Esophagus muscularis mucosa (tissue), 4 donors: ENCODE measurements around the gene GNG12.

Source experiments
- EP300 ChIP-seq: sonication (generic); formaldehyde crosslinking; IDR thresholded peaks from one replicate; pipeline ENCODE4 v1.6.1; 2017; ENCODE audit warnings: antibody characterized with exemption
- POLR2A ChIP-seq: fragments of 450-650 bp; IDR thresholded peaks from one replicate; pipeline ENCODE4 v1.6.1; 2017; ENCODE audit warnings: antibody characterized with exemption, moderate library complexity, mild to moderate bottlenecking, low read depth
- POLR2AphosphoS5 ChIP-seq, 2 donors: sonication (generic); formaldehyde crosslinking; IDR thresholded peaks; one replicate each; pipeline ENCODE4 v1.6.1; 2017; ENCODE audit warnings: antibody characterized with exemption in 2 of 2
- TF ChIP-seq, protein P1 (sequence below), 3 experiments: fragments of 200-600 bp in 2 of 3; fragments of 450-650 bp in 1 of 3; sonication (generic) in 2 of 3; IDR thresholded peaks; one replicate each; pipeline ENCODE4 v1.5.1; 2017 to 2019; ENCODE audit warnings: antibody characterized with exemption in 3 of 3, mild to moderate bottlenecking in 2 of 3, moderate library complexity in 1 of 3

DNA sequence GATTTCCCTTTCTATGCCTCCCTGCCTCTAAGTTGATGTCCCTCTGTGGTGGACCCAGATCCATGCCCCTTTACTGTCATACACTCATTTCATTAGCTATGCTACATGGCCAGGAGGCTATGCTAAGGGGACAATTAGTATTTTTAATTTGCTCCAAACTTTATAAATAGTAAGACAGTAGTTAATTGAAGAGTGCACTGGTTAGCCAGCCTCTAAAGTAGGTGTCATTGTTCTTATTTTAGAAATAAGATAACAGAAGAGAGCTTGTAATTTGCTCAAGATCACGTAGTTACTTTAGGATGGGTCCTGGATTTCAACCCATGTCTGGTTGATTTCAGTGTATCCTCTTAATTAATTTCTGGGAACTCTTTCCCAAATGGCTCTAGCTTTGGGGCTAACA, 29.4 kb upstream of the GNG12 start:
- TF ChIP-seq, protein P1, sequence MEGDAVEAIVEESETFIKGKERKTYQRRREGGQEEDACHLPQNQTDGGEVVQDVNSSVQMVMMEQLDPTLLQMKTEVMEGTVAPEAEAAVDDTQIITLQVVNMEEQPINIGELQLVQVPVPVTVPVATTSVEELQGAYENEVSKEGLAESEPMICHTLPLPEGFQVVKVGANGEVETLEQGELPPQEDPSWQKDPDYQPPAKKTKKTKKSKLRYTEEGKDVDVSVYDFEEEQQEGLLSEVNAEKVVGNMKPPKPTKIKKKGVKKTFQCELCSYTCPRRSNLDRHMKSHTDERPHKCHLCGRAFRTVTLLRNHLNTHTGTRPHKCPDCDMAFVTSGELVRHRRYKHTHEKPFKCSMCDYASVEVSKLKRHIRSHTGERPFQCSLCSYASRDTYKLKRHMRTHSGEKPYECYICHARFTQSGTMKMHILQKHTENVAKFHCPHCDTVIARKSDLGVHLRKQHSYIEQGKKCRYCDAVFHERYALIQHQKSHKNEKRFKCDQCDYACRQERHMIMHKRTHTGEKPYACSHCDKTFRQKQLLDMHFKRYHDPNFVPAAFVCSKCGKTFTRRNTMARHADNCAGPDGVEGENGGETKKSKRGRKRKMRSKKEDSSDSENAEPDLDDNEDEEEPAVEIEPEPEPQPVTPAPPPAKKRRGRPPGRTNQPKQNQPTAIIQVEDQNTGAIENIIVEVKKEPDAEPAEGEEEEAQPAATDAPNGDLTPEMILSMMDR (IDR thresholded peaks at IDR 0.05) = no peak
- TF ChIP-seq EP300 (no peak), POLR2AphosphoS5 (IDR thresholded peaks at IDR 0.05) (no peak), POLR2A (no peak)
